ENCODE results near the gene MRPL50. TPM values are rescaled to one million over a fixed set of nuclear protein-coding genes. Genes with fewer than 3 reads are reported as not detected.
A peak's percentile ranks its signal among the peaks of the same experiment; 100 is the strongest.
"Not testable (repeated sequence)": the region's sequence is repeated elsewhere in the genome, so short reads cannot be mapped to it uniquely, and the experiment has no call there.

The MRPL50 gene
- total RNA-seq, 1 experiment from 2014 or later, result 16.3 TPM

GRCh38 chr9:101394687-101395086 is 3.7 kb downstream of the MRPL50 start:
- Histone ChIP-seq H3K4me3 (ENCODE audit: low read length) (no peak overlapping the region), H3K9ac (ENCODE audit: low read length) (no peak overlapping the region), H3K4me1 (ENCODE audit: low read length) (peaks cover 11% of the 10 kb centered on the region), H3K79me2 (ENCODE audit: low read length) (peaks cover 89% of the 10 kb centered on the region), H4K20me1 (ENCODE audit: insufficient read depth, low read depth, low read length) (no peaks in the 10 kb centered on the region; the same call in 1 of the 2 replicates), H3K27me3 (ENCODE audit: low read length) (no peaks in the 10 kb centered on the region), H3K9me3 (ENCODE audit: low read length) (peaks cover 23% of the 10 kb centered on the region), H3K9me2 (replicated peaks; ENCODE audit: insufficient read depth, low read length) (no peaks in the 10 kb centered on the region), H3K36me3 (ENCODE audit: insufficient read depth, low read length) (peaks cover 70% of the 10 kb centered on the region), H2AFZ (ENCODE audit: low read length) (no peak overlapping the region), H3K4me2 (ENCODE audit: low read depth, low read length, poor library complexity, severe bottlenecking) (no peak overlapping the region), H3K27ac (ENCODE audit: low read length) (no peak overlapping the region)
- peak; percentile 38 for DNase-seq

- H3K79me2 ChIP-seq (ENCODE audit: low read length), result peaks cover 78% of the 10 kb centered on the region
- no peak overlapping the region for H3K27ac ChIP-seq (ENCODE audit: low read length)
- H3K36me3 ChIP-seq (ENCODE audit: insufficient read depth, low read length), result peaks cover 85% of the 10 kb centered on the region
- H3K4me3 ChIP-seq (ENCODE audit: low read length), result no peak overlapping the region
- H3K4me1 ChIP-seq (ENCODE audit: low read length), result peaks cover 6% of the 10 kb centered on the region
- H3K9me2 ChIP-seq (replicated peaks; ENCODE audit: insufficient read depth, low read length), result no peaks in the 10 kb centered on the region
- peaks cover 23% of the 10 kb centered on the region for H3K9me3 ChIP-seq (ENCODE audit: low read length)
- no peaks in the 10 kb centered on the region for H3K27me3 ChIP-seq (ENCODE audit: low read length)
- no peak overlapping the region for H2AFZ ChIP-seq (ENCODE audit: low read length)
- no peaks in the 10 kb centered on the region; the same call in 1 of the 2 replicates for H4K20me1 ChIP-seq (ENCODE audit: insufficient read depth, low read depth, low read length)
- no peak overlapping the region for H3K4me2 ChIP-seq (ENCODE audit: low read depth, low read length, poor library complexity, severe bottlenecking)
- H3K9ac ChIP-seq (ENCODE audit: low read length), result no peak overlapping the region
- DNase-seq, result no peak
Observed at GRCh38 chr9:101393135-101393534, 5.3 kb downstream of the MRPL50 start.

- H3K9ac ChIP-seq (ENCODE audit: low read length), result no peak overlapping the region
- no peaks in the 10 kb centered on the region for H3K9me2 ChIP-seq (replicated peaks; ENCODE audit: insufficient read depth, low read length)
- no peak overlapping the region for H2AFZ ChIP-seq (ENCODE audit: low read length)
- H3K79me2 ChIP-seq (ENCODE audit: low read length), result peaks cover 32% of the 10 kb centered on the region
- no peaks in the 10 kb centered on the region for H3K27me3 ChIP-seq (ENCODE audit: low read length)
- peak; percentile 51 for DNase-seq
- H3K4me1 ChIP-seq (ENCODE audit: low read length), result no peaks in the 10 kb centered on the region
- H3K4me3 ChIP-seq (ENCODE audit: low read length), result no peak overlapping the region
- H3K36me3 ChIP-seq (ENCODE audit: insufficient read depth, low read length), result peaks cover 65% of the 10 kb centered on the region
- no peaks in the 10 kb centered on the region; the same call in 1 of the 2 replicates for H4K20me1 ChIP-seq (ENCODE audit: insufficient read depth, low read depth, low read length)
- H3K4me2 ChIP-seq (ENCODE audit: low read depth, low read length, poor library complexity, severe bottlenecking), result no peak overlapping the region
- peaks cover 8% of the 10 kb centered on the region for H3K9me3 ChIP-seq (ENCODE audit: low read length)
- no peak overlapping the region for H3K27ac ChIP-seq (ENCODE audit: low read length)
Observed at GRCh38 chr9:101388507-101388993, 9.9 kb downstream of the MRPL50 start.

GRCh38 chr9:101387871-101388506 is 10.4 kb downstream of the MRPL50 start:
- DNase-seq, result peak; percentile 55
- no peak overlapping the region for H2AFZ ChIP-seq (ENCODE audit: low read length)
- H3K9ac ChIP-seq (ENCODE audit: low read length), result no peak overlapping the region
- peaks cover 26% of the 10 kb centered on the region for H3K79me2 ChIP-seq (ENCODE audit: low read length)
- H4K20me1 ChIP-seq (ENCODE audit: insufficient read depth, low read depth, low read length), result no peaks in the 10 kb centered on the region; the same call in 1 of the 2 replicates
- no peaks in the 10 kb centered on the region for H3K9me2 ChIP-seq (replicated peaks; ENCODE audit: insufficient read depth, low read length)
- no peaks in the 10 kb centered on the region for H3K4me1 ChIP-seq (ENCODE audit: low read length)
- H3K4me2 ChIP-seq (ENCODE audit: low read depth, low read length, poor library complexity, severe bottlenecking), result no peak overlapping the region
- H3K36me3 ChIP-seq (ENCODE audit: insufficient read depth, low read length), result peaks cover 60% of the 10 kb centered on the region
- H3K9me3 ChIP-seq (ENCODE audit: low read length), result peaks cover 5% of the 10 kb centered on the region
- no peaks in the 10 kb centered on the region for H3K27me3 ChIP-seq (ENCODE audit: low read length)
- no peak overlapping the region for H3K4me3 ChIP-seq (ENCODE audit: low read length)
- no peak overlapping the region for H3K27ac ChIP-seq (ENCODE audit: low read length)

GRCh38 chr9:101384873-101385536 is 13.4 kb downstream of the MRPL50 start, which contains the start of gene BAAT:
BAAT (minus strand) TSS chr9:101385006; CDS start chr9:101371404, 13,602 bp downstream.
- H3K36me3 ChIP-seq (ENCODE audit: insufficient read depth, low read length), result peaks cover 30% of the 10 kb centered on the region

GRCh38 chr9:101383361-101383760 is 15.1 kb downstream of the MRPL50 start:
- Histone ChIP-seq H3K9me2 (replicated peaks; ENCODE audit: insufficient read depth, low read length) (no peaks in the 10 kb centered on the region), H3K36me3 (ENCODE audit: insufficient read depth, low read length) (peaks cover 15% of the 10 kb centered on the region), H2AFZ (ENCODE audit: low read length) (no peak overlapping the region), H3K9ac (ENCODE audit: low read length) (no peak overlapping the region), H3K27me3 (ENCODE audit: low read length) (no peaks in the 10 kb centered on the region), H3K4me2 (ENCODE audit: low read depth, low read length, poor library complexity, severe bottlenecking) (no peak overlapping the region), H3K4me1 (ENCODE audit: low read length) (no peaks in the 10 kb centered on the region), H3K4me3 (ENCODE audit: low read length) (no peak overlapping the region), H4K20me1 (ENCODE audit: insufficient read depth, low read depth, low read length) (no peaks in the 10 kb centered on the region), H3K9me3 (ENCODE audit: low read length) (no peaks in the 10 kb centered on the region), H3K27ac (ENCODE audit: low read length) (no peak overlapping the region), H3K79me2 (ENCODE audit: low read length) (no peaks in the 10 kb centered on the region)
- no peak for DNase-seq

More at GRCh38 chr9:101384873-101385536, 13.4 kb downstream of the MRPL50 start, which contains the start of gene BAAT:
- not testable (repeated sequence) for H3K9me2 ChIP-seq (replicated peaks; ENCODE audit: insufficient read depth, low read length); H3K9me3 ChIP-seq (ENCODE audit: low read length); H4K20me1 ChIP-seq (ENCODE audit: insufficient read depth, low read depth, low read length); H3K27ac ChIP-seq (ENCODE audit: low read length); H3K4me1 ChIP-seq (ENCODE audit: low read length); H2AFZ ChIP-seq (ENCODE audit: low read length); H3K9ac ChIP-seq (ENCODE audit: low read length); H3K4me3 ChIP-seq (ENCODE audit: low read length); H3K4me2 ChIP-seq (ENCODE audit: low read depth, low read length, poor library complexity, severe bottlenecking); DNase-seq; H3K79me2 ChIP-seq (ENCODE audit: low read length); H3K27me3 ChIP-seq (ENCODE audit: low read length)

- H3K4me1 ChIP-seq (ENCODE audit: low read length), result no peaks in the 10 kb centered on the region
- peaks cover 3% of the 10 kb centered on the region; the same call in 1 of the 2 replicates for H3K36me3 ChIP-seq (ENCODE audit: insufficient read depth, low read length)
- no peak overlapping the region for H3K4me2 ChIP-seq (ENCODE audit: low read depth, low read length, poor library complexity, severe bottlenecking)
- H3K4me3 ChIP-seq (ENCODE audit: low read length), result no peak overlapping the region
- no peaks in the 10 kb centered on the region for H3K27me3 ChIP-seq (ENCODE audit: low read length)
- no peaks in the 10 kb centered on the region for H4K20me1 ChIP-seq (ENCODE audit: insufficient read depth, low read depth, low read length)
- DNase-seq, result peak; percentile 10
- no peaks in the 10 kb centered on the region for H3K79me2 ChIP-seq (ENCODE audit: low read length)
- H3K9me2 ChIP-seq (replicated peaks; ENCODE audit: insufficient read depth, low read length), result no peaks in the 10 kb centered on the region
- H3K9ac ChIP-seq (ENCODE audit: low read length), result no peak overlapping the region
- H3K27ac ChIP-seq (ENCODE audit: low read length), result no peak overlapping the region
- H3K9me3 ChIP-seq (ENCODE audit: low read length), result no peaks in the 10 kb centered on the region
- no peak overlapping the region for H2AFZ ChIP-seq (ENCODE audit: low read length)
Observed at GRCh38 chr9:101381833-101382342, 16.5 kb downstream of the MRPL50 start.

- no peak overlapping the region for H2AFZ ChIP-seq (ENCODE audit: low read length)
- H3K4me2 ChIP-seq (ENCODE audit: low read depth, low read length, poor library complexity, severe bottlenecking), result no peak overlapping the region
- no peaks in the 10 kb centered on the region for H3K36me3 ChIP-seq (ENCODE audit: insufficient read depth, low read length)
- no peaks in the 10 kb centered on the region for H3K4me1 ChIP-seq (ENCODE audit: low read length)
- no peak for DNase-seq
- H3K9me3 ChIP-seq (ENCODE audit: low read length), result no peaks in the 10 kb centered on the region
- H3K79me2 ChIP-seq (ENCODE audit: low read length), result no peaks in the 10 kb centered on the region
- H3K9me2 ChIP-seq (replicated peaks; ENCODE audit: insufficient read depth, low read length), result no peaks in the 10 kb centered on the region
- no peak overlapping the region for H3K4me3 ChIP-seq (ENCODE audit: low read length)
- no peak overlapping the region for H3K9ac ChIP-seq (ENCODE audit: low read length)
- no peaks in the 10 kb centered on the region for H3K27me3 ChIP-seq (ENCODE audit: low read length)
- no peak overlapping the region for H3K27ac ChIP-seq (ENCODE audit: low read length)
- no peaks in the 10 kb centered on the region for H4K20me1 ChIP-seq (ENCODE audit: insufficient read depth, low read depth, low read length)
Observed at GRCh38 chr9:101381118-101381517, 17.3 kb downstream of the MRPL50 start.
